ENCODE measurements around the gene DPY19L1. TPM values are rescaled to one million over a fixed set of nuclear protein-coding genes. Genes with fewer than 3 reads are reported as not detected.
"Not testable (repeated sequence)": the region's sequence is repeated elsewhere in the genome, so short reads cannot be mapped to it uniquely, and the experiment has no call there.

DPY19L1 gene
- total RNA-seq, 1 experiment from 2014 or later: 15.5 TPM

DNA sequence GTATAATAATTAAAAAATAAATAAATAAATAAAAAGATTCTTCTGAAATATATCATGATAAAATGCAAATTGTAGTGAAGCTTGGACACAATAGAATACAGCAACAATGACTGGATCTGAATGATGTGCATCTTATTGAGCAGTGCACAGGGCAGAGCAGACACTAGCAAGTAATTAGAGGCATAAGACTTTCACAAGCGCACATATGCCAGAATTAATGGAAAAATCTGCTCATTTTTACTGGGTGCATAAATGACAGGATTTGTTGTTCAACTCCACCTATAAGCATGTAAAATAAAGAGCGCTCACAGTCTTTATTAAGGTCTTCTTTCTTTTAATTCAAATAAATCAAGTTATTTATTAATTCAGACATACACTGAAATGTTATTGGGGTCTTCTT, 125.0 kb downstream of the DPY19L1 start (continued):
- TF ChIP-seq, protein P1, sequence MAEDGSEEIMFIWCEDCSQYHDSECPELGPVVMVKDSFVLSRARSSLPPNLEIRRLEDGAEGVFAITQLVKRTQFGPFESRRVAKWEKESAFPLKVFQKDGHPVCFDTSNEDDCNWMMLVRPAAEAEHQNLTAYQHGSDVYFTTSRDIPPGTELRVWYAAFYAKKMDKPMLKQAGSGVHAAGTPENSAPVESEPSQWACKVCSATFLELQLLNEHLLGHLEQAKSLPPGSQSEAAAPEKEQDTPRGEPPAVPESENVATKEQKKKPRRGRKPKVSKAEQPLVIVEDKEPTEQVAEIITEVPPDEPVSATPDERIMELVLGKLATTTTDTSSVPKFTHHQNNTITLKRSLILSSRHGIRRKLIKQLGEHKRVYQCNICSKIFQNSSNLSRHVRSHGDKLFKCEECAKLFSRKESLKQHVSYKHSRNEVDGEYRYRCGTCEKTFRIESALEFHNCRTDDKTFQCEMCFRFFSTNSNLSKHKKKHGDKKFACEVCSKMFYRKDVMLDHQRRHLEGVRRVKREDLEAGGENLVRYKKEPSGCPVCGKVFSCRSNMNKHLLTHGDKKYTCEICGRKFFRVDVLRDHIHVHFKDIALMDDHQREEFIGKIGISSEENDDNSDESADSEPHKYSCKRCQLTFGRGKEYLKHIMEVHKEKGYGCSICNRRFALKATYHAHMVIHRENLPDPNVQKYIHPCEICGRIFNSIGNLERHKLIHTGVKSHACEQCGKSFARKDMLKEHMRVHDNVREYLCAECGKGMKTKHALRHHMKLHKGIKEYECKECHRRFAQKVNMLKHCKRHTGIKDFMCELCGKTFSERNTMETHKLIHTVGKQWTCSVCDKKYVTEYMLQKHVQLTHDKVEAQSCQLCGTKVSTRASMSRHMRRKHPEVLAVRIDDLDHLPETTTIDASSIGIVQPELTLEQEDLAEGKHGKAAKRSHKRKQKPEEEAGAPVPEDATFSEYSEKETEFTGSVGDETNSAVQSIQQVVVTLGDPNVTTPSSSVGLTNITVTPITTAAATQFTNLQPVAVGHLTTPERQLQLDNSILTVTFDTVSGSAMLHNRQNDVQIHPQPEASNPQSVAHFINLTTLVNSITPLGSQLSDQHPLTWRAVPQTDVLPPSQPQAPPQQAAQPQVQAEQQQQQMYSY (CRISPR knock-in tag; IDR thresholded peaks at IDR 0.05): no peak

DNA sequence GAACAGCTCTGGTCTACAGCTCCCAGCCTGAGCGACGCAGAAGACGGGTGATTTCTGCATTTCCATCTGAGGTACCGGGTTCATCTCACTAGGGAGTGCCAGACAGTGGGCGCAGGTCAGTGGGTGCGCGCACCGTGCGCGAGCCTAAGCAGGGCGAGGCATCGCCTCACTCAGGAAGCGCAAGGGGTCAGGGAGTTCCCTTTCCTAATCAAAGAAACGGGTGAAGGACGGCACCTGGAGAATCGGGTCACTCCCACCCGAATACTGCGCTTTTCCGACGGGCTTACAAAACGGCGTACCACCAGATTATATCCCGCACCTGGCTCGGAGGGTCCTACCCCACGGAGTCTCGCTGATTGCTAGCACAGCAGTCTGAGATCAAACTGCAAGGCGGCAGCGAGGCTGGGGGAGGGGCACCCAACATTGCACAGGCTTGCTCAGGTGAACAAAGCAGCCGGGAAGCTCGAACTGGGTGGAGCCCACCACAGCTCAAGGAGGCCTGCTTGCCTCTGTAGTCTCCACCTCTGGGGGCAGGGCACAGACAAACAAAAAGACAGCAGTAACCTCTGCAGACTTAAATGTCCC, 130.9 kb downstream of the DPY19L1 start:
- H3K36me3 Mint-ChIP-seq, POLR2A ChIA-PET, H3K27ac Mint-ChIP-seq, ATAC-seq, H3K9me3 Mint-ChIP-seq: not testable (repeated sequence)
- Mint-ChIP-seq H3K27me3 (ENCODE audit: low read depth) (peaks cover 10% of the 10 kb centered on the region), H3K4me1 (peaks cover 27% of the 10 kb centered on the region), H3K4me3 (peak overlapping the region; percentile 76)
- CTCF ChIA-PET: interaction anchor here (0.5 kb wide), 1 partner anchor 129 kb away, joined by 4 read pairs; no protein-coding TSS in a partner anchor
- peak; percentile 50 for DNase-seq (ENCODE audit: low spot score)

DNA sequence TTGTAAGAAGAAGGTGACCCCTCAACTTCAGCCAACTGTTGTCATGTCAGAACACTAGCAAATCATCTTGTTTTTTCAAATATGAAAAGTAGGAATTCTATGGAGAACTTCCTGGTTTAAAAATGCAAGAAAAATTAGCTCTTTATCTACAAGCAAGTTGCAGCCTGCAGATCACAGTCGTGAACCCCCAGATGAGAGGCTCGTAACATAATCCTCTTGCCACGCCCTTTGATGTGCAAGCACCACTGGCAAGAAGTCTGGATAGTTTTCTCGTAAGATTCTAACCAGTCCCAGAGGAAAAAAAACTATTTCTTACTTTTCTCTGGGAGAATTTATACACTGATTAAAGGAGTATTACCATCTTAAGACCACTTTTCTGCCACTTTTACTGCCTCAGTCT, 132.3 kb downstream of the DPY19L1 start:
- no peak overlapping the region for H3K4me3 Mint-ChIP-seq
- no peaks in the 10 kb centered on the region; the same call in 1 of the 2 replicates for H3K36me3 Mint-ChIP-seq
- CTCF ChIA-PET: no interaction called here
- TF ChIP-seq ZNF219 (CRISPR knock-in tag; IDR thresholded peaks at IDR 0.05; ENCODE audit: borderline replicate concordance): no peak
- TF ChIP-seq, protein P2, sequence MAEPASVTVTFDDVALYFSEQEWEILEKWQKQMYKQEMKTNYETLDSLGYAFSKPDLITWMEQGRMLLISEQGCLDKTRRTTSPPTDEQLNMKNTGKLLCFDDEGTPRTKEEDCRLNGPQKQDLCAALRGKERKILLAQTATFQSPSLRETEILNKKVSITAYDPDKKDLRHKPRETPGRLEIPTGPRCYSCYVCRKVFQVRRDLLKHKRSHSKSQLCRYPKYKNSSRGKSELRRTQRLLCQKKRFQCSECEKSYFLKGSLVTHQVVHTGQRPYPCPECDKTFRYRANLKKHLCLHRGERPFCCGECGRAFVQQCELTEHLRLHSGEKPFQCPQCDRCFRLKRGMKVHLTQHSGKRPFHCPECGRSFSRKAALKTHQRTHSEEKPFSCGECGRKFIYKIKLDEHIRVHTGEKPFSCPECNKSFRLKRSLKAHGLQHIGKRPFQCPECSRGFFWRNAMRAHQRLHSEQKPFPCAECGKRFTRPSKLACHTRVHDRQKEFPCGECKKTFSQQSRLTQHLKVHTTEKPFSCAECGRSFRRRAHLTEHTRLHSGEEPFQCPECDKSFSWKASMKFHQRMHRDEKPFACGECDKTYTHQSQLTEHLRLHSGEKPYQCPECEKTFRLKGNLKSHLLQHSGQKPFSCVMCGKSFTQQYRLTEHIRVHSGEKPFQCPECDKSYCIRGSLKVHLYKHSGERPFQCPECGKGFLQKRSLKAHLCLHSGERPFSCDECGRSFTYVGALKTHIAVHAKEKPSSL (CRISPR knock-in tag; conservative IDR thresholded peaks at IDR 0.05): no peak
- TF ChIP-seq, protein P3, sequence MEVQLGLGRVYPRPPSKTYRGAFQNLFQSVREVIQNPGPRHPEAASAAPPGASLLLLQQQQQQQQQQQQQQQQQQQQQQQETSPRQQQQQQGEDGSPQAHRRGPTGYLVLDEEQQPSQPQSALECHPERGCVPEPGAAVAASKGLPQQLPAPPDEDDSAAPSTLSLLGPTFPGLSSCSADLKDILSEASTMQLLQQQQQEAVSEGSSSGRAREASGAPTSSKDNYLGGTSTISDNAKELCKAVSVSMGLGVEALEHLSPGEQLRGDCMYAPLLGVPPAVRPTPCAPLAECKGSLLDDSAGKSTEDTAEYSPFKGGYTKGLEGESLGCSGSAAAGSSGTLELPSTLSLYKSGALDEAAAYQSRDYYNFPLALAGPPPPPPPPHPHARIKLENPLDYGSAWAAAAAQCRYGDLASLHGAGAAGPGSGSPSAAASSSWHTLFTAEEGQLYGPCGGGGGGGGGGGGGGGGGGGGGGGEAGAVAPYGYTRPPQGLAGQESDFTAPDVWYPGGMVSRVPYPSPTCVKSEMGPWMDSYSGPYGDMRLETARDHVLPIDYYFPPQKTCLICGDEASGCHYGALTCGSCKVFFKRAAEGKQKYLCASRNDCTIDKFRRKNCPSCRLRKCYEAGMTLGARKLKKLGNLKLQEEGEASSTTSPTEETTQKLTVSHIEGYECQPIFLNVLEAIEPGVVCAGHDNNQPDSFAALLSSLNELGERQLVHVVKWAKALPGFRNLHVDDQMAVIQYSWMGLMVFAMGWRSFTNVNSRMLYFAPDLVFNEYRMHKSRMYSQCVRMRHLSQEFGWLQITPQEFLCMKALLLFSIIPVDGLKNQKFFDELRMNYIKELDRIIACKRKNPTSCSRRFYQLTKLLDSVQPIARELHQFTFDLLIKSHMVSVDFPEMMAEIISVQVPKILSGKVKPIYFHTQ (CRISPR knock-in tag; IDR thresholded peaks at IDR 0.05): no peak
- no peak for TF ChIP-seq JUN (CRISPR knock-in tag; IDR thresholded peaks at IDR 0.05)
- TF ChIP-seq GTF2I (CRISPR knock-in tag; conservative IDR thresholded peaks at IDR 0.05): no peak
- TF ChIP-seq JAZF1 (CRISPR knock-in tag; IDR thresholded peaks at IDR 0.05): no peak
- TF ChIP-seq, protein P4, sequence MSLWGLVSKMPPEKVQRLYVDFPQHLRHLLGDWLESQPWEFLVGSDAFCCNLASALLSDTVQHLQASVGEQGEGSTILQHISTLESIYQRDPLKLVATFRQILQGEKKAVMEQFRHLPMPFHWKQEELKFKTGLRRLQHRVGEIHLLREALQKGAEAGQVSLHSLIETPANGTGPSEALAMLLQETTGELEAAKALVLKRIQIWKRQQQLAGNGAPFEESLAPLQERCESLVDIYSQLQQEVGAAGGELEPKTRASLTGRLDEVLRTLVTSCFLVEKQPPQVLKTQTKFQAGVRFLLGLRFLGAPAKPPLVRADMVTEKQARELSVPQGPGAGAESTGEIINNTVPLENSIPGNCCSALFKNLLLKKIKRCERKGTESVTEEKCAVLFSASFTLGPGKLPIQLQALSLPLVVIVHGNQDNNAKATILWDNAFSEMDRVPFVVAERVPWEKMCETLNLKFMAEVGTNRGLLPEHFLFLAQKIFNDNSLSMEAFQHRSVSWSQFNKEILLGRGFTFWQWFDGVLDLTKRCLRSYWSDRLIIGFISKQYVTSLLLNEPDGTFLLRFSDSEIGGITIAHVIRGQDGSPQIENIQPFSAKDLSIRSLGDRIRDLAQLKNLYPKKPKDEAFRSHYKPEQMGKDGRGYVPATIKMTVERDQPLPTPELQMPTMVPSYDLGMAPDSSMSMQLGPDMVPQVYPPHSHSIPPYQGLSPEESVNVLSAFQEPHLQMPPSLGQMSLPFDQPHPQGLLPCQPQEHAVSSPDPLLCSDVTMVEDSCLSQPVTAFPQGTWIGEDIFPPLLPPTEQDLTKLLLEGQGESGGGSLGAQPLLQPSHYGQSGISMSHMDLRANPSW (CRISPR knock-in tag; conservative IDR thresholded peaks at IDR 0.05; ENCODE audit: low read depth): no peak
- no peak for TF ChIP-seq SOX15 (CRISPR knock-in tag; IDR thresholded peaks at IDR 0.05)
- TF ChIP-seq, protein P5, sequence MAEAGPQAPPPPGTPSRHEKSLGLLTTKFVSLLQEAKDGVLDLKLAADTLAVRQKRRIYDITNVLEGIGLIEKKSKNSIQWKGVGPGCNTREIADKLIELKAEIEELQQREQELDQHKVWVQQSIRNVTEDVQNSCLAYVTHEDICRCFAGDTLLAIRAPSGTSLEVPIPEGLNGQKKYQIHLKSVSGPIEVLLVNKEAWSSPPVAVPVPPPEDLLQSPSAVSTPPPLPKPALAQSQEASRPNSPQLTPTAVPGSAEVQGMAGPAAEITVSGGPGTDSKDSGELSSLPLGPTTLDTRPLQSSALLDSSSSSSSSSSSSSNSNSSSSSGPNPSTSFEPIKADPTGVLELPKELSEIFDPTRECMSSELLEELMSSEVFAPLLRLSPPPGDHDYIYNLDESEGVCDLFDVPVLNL (CRISPR knock-in tag; IDR thresholded peaks at IDR 0.05; ENCODE audit: borderline replicate concordance, low read depth): no peak
- TF ChIP-seq PRRX2 (CRISPR knock-in tag; IDR thresholded peaks at IDR 0.05): no peak
- no peak for TF ChIP-seq NFYB (CRISPR knock-in tag; conservative IDR thresholded peaks at IDR 0.05; ENCODE audit: low read depth)
- TF ChIP-seq ZNF671 (CRISPR knock-in tag; IDR thresholded peaks at IDR 0.05): no peak
- TF ChIP-seq FOXJ3 (CRISPR knock-in tag; IDR thresholded peaks at IDR 0.05; ENCODE audit: borderline replicate concordance): no peak
- TF ChIP-seq, protein P6, sequence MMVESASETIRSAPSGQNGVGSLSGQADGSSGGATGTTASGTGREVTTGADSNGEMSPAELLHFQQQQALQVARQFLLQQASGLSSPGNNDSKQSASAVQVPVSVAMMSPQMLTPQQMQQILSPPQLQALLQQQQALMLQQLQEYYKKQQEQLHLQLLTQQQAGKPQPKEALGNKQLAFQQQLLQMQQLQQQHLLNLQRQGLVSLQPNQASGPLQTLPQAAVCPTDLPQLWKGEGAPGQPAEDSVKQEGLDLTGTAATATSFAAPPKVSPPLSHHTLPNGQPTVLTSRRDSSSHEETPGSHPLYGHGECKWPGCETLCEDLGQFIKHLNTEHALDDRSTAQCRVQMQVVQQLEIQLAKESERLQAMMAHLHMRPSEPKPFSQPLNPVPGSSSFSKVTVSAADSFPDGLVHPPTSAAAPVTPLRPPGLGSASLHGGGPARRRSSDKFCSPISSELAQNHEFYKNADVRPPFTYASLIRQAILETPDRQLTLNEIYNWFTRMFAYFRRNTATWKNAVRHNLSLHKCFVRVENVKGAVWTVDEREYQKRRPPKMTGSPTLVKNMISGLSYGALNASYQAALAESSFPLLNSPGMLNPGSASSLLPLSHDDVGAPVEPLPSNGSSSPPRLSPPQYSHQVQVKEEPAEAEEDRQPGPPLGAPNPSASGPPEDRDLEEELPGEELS (CRISPR knock-in tag; IDR thresholded peaks at IDR 0.05): no peak
- no peak for TF ChIP-seq KAT7 (CRISPR knock-in tag; IDR thresholded peaks at IDR 0.05; ENCODE audit: borderline replicate concordance)
- TF ChIP-seq IRF2 (CRISPR knock-in tag; IDR thresholded peaks at IDR 0.05; ENCODE audit: borderline replicate concordance, low read depth): no peak
- TF ChIP-seq, protein P7, sequence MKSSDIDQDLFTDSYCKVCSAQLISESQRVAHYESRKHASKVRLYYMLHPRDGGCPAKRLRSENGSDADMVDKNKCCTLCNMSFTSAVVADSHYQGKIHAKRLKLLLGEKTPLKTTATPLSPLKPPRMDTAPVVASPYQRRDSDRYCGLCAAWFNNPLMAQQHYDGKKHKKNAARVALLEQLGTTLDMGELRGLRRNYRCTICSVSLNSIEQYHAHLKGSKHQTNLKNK (CRISPR knock-in tag; IDR thresholded peaks at IDR 0.05): no peak

More for the DNA sequence above, 132.3 kb downstream of the DPY19L1 start:
- no peak for ATAC-seq
- no peak for DNase-seq (ENCODE audit: low spot score)
- POLR2A ChIA-PET: no interaction called here
- peaks cover 9% of the 10 kb centered on the region; the same call in 1 of the 2 replicates for H3K9me3 Mint-ChIP-seq
- peaks cover 10% of the 10 kb centered on the region for H3K27me3 Mint-ChIP-seq (ENCODE audit: low read depth)
- H3K4me1 Mint-ChIP-seq: peaks cover 35% of the 10 kb centered on the region
- no peak overlapping the region for H3K27ac Mint-ChIP-seq
